ENCODE measurements around the gene PEX14. TPM values are rescaled to one million over a fixed set of nuclear protein-coding genes. Genes with fewer than 3 reads are reported as not detected.

PEX14 gene
- total RNA-seq, 2 experiments from 2014 or later = 17.7 to 19.1 TPM

- Mint-ChIP-seq H3K4me1 (ENCODE audit: low read depth) (no peaks in the 10 kb centered on the region), H3K27me3 (ENCODE audit: low read depth) (no peaks in the 10 kb centered on the region), H3K27ac (no peak overlapping the region), H3K9me3 (ENCODE audit: insufficient read depth) (no peaks in the 10 kb centered on the region), H3K4me3 (no peak overlapping the region), H3K36me3 (ENCODE audit: low read depth) (no peaks in the 10 kb centered on the region)
- DNase-seq (no peak), ATAC-seq (no peak)
- ChIA-PET CTCF (interaction anchor here (0.9 kb wide), 1 partner anchor 120 kb away, joined by 3 read pairs; no protein-coding TSS in a partner anchor), POLR2A (no interaction called here)
Observed at GRCh38 chr1:10615332-10615731, 140.6 kb downstream of the PEX14 start.

- no peak overlapping the region for H3K4me3 Mint-ChIP-seq
- H3K9me3 Mint-ChIP-seq (ENCODE audit: insufficient read depth) = no peaks in the 10 kb centered on the region
- POLR2A ChIA-PET = no interaction called here
- no peaks in the 10 kb centered on the region for H3K36me3 Mint-ChIP-seq (ENCODE audit: low read depth)
- H3K27me3 Mint-ChIP-seq (ENCODE audit: low read depth) = no peaks in the 10 kb centered on the region
- H3K27ac Mint-ChIP-seq = no peak overlapping the region
- no peak for ATAC-seq
- DNase-seq = no peak
- H3K4me1 Mint-ChIP-seq (ENCODE audit: low read depth) = no peaks in the 10 kb centered on the region
- CTCF ChIA-PET = no interaction called here
Observed at GRCh38 chr1:10615932-10616671, 141.4 kb downstream of the PEX14 start.

GRCh38 chr1:10616696-10617095, 141.9 kb downstream of the PEX14 start:
- Mint-ChIP-seq H3K27me3 (ENCODE audit: low read depth) (no peaks in the 10 kb centered on the region), H3K36me3 (ENCODE audit: low read depth) (no peaks in the 10 kb centered on the region), H3K4me1 (ENCODE audit: low read depth) (no peaks in the 10 kb centered on the region), H3K27ac (no peak overlapping the region), H3K4me3 (no peak overlapping the region), H3K9me3 (ENCODE audit: insufficient read depth) (no peaks in the 10 kb centered on the region)
- DNase-seq (no peak), ATAC-seq (no peak)
- POLR2A ChIA-PET = no interaction called here
- CTCF ChIA-PET = no interaction called here

- no peak overlapping the region for H3K4me3 Mint-ChIP-seq
- no peaks in the 10 kb centered on the region for H3K4me1 Mint-ChIP-seq (ENCODE audit: low read depth)
- no peaks in the 10 kb centered on the region for H3K36me3 Mint-ChIP-seq (ENCODE audit: low read depth)
- POLR2A ChIA-PET = no interaction called here
- no peak overlapping the region for H3K27ac Mint-ChIP-seq
- no peaks in the 10 kb centered on the region for H3K27me3 Mint-ChIP-seq (ENCODE audit: low read depth)
- no peak for DNase-seq
- CTCF ChIA-PET = interaction anchor here (1.1 kb wide), 1 partner anchor 10 kb away, joined by 3 read pairs; no protein-coding TSS in a partner anchor
- no peak for ATAC-seq
- H3K9me3 Mint-ChIP-seq (ENCODE audit: insufficient read depth) = no peaks in the 10 kb centered on the region
Observed at GRCh38 chr1:10617318-10617717, 142.6 kb downstream of the PEX14 start.

- ChIA-PET CTCF (interaction anchor here (1.1 kb wide), 1 partner anchor 9 kb away, joined by 3 read pairs; no protein-coding TSS in a partner anchor), POLR2A (no interaction called here)
- H3K27me3 Mint-ChIP-seq (ENCODE audit: low read depth) = no peaks in the 10 kb centered on the region
- no peak overlapping the region for H3K4me3 Mint-ChIP-seq
- no peaks in the 10 kb centered on the region for H3K36me3 Mint-ChIP-seq (ENCODE audit: low read depth)
- H3K9me3 Mint-ChIP-seq (ENCODE audit: insufficient read depth) = no peaks in the 10 kb centered on the region
- no peaks in the 10 kb centered on the region for H3K4me1 Mint-ChIP-seq (ENCODE audit: low read depth)
- ATAC-seq (no peak), DNase-seq (no peak)
- H3K27ac Mint-ChIP-seq = no peak overlapping the region
Observed at GRCh38 chr1:10617931-10618885, 143.5 kb downstream of the PEX14 start.

- Mint-ChIP-seq H3K36me3 (ENCODE audit: low read depth) (peaks cover 3% of the 10 kb centered on the region), H3K27me3 (ENCODE audit: low read depth) (no peaks in the 10 kb centered on the region), H3K4me3 (no peak overlapping the region), H3K4me1 (ENCODE audit: low read depth) (no peaks in the 10 kb centered on the region), H3K27ac (no peak overlapping the region), H3K9me3 (ENCODE audit: insufficient read depth) (no peaks in the 10 kb centered on the region)
- no peak for DNase-seq
- CTCF ChIA-PET = no interaction called here
- no peak for ATAC-seq
- POLR2A ChIA-PET = interaction anchor here (0.8 kb wide), 1 partner anchor 9 kb away, joined by 4 read pairs; no protein-coding TSS in a partner anchor
Observed at GRCh38 chr1:10620776-10621175, 146.0 kb downstream of the PEX14 start.

GRCh38 chr1:10621906-10622305, 147.2 kb downstream of the PEX14 start:
- H3K27me3 Mint-ChIP-seq (ENCODE audit: low read depth) = no peaks in the 10 kb centered on the region
- ATAC-seq = no peak
- POLR2A ChIA-PET = no interaction called here
- no peak overlapping the region for H3K27ac Mint-ChIP-seq
- no peak for DNase-seq
- no peaks in the 10 kb centered on the region for H3K4me1 Mint-ChIP-seq (ENCODE audit: low read depth)
- no peaks in the 10 kb centered on the region for H3K9me3 Mint-ChIP-seq (ENCODE audit: insufficient read depth)
- peaks cover 3% of the 10 kb centered on the region for H3K36me3 Mint-ChIP-seq (ENCODE audit: low read depth)
- CTCF ChIA-PET = no interaction called here
- no peak overlapping the region for H3K4me3 Mint-ChIP-seq

GRCh38 chr1:10622910-10623685, 148.3 kb downstream of the PEX14 start:
- H3K4me1 Mint-ChIP-seq (ENCODE audit: low read depth) = no peaks in the 10 kb centered on the region
- H3K9me3 Mint-ChIP-seq (ENCODE audit: insufficient read depth) = no peaks in the 10 kb centered on the region
- no peaks in the 10 kb centered on the region for H3K27me3 Mint-ChIP-seq (ENCODE audit: low read depth)
- ATAC-seq (no peak), DNase-seq (no peak)
- H3K4me3 Mint-ChIP-seq = no peak overlapping the region
- H3K36me3 Mint-ChIP-seq (ENCODE audit: low read depth) = peaks cover 3% of the 10 kb centered on the region
- POLR2A ChIA-PET = no interaction called here
- no peak overlapping the region for H3K27ac Mint-ChIP-seq
- CTCF ChIA-PET = interaction anchor here (1.5 kb wide), 1 partner anchor 116 kb away, joined by 3 read pairs; no protein-coding TSS in a partner anchor

GRCh38 chr1:10623686-10624145, 149.0 kb downstream of the PEX14 start:
- no peaks in the 10 kb centered on the region for H3K9me3 Mint-ChIP-seq (ENCODE audit: insufficient read depth)
- H3K4me3 Mint-ChIP-seq = no peak overlapping the region
- DNase-seq = no peak
- POLR2A ChIA-PET = no interaction called here
- H3K36me3 Mint-ChIP-seq (ENCODE audit: low read depth) = peaks cover 3% of the 10 kb centered on the region
- ATAC-seq = no peak
- H3K27ac Mint-ChIP-seq = no peak overlapping the region
- no peaks in the 10 kb centered on the region for H3K27me3 Mint-ChIP-seq (ENCODE audit: low read depth)
- CTCF ChIA-PET = interaction anchor here (1.5 kb wide), 1 partner anchor 116 kb away, joined by 3 read pairs; no protein-coding TSS in a partner anchor
- H3K4me1 Mint-ChIP-seq (ENCODE audit: low read depth) = no peaks in the 10 kb centered on the region

GRCh38 chr1:10624256-10625050, 149.7 kb downstream of the PEX14 start:
- Mint-ChIP-seq H3K27ac (no peak overlapping the region), H3K4me1 (ENCODE audit: low read depth) (no peaks in the 10 kb centered on the region), H3K36me3 (ENCODE audit: low read depth) (peaks cover 3% of the 10 kb centered on the region), H3K27me3 (ENCODE audit: low read depth) (no peaks in the 10 kb centered on the region), H3K9me3 (ENCODE audit: insufficient read depth) (no peaks in the 10 kb centered on the region), H3K4me3 (no peak overlapping the region)
- POLR2A ChIA-PET = no interaction called here
- DNase-seq (no peak), ATAC-seq (no peak)
- CTCF ChIA-PET = no interaction called here

GRCh38 chr1:10625076-10625475, 150.3 kb downstream of the PEX14 start:
- DNase-seq (no peak), ATAC-seq (no peak)
- H3K9me3 Mint-ChIP-seq (ENCODE audit: insufficient read depth) = no peaks in the 10 kb centered on the region
- no peak overlapping the region for H3K4me3 Mint-ChIP-seq
- no peaks in the 10 kb centered on the region for H3K4me1 Mint-ChIP-seq (ENCODE audit: low read depth)
- CTCF ChIA-PET = no interaction called here
- POLR2A ChIA-PET = no interaction called here
- peaks cover 3% of the 10 kb centered on the region for H3K36me3 Mint-ChIP-seq (ENCODE audit: low read depth)
- no peaks in the 10 kb centered on the region for H3K27me3 Mint-ChIP-seq (ENCODE audit: low read depth)
- no peak overlapping the region for H3K27ac Mint-ChIP-seq

Data from activated CD8-positive, alpha-beta T cell treated with anti-CD3 and anti-CD28 coated beads, Interleukin-2, amount 10 ng/mL, durations not matched to agents 7 days and 5 days (primary cell).